Measurements from ENCODE around the gene SPAG5. TPM values are rescaled to one million over a fixed set of nuclear protein-coding genes. Genes with fewer than 3 reads are reported as not detected.

SPAG5 gene
- polyA plus RNA-seq: 19.9 and 21.2 TPM in 2 replicates
- polyA minus RNA-seq: 10.7 and 10.8 TPM in 2 replicates

- Histone ChIP-seq H2AFZ (ENCODE audit: low read depth, low read length) (peak within 1 kb of the TSS; percentile 25), H3K9ac (ENCODE audit: low read length) (peak within 1 kb of the TSS; percentile 61), H3K36me3 (ENCODE audit: insufficient read depth, low read length) (no peaks in the 10 kb centered on the region), H4K20me1 (ENCODE audit: insufficient read depth) (no peaks in the 10 kb centered on the region), H3F3A (ENCODE audit: insufficient read depth, low read length, poor library complexity, severe bottlenecking) (no peaks in the 10 kb centered on the region), H3K4me3 (ENCODE audit: low read length) (peak within 1 kb of the TSS; percentile 71), H3K27ac (ENCODE audit: low read length) (no peak within 1 kb of the TSS), H3K79me2 (replicated peaks; ENCODE audit: insufficient read depth, low read length) (no peaks in the 10 kb centered on the region), H3K27me3 (ENCODE audit: insufficient read depth, low read depth, low read length) (no peaks in the 10 kb centered on the region), H3K4me2 (ENCODE audit: low read length) (peak within 1 kb of the TSS; percentile 63), H3K9me2 (ENCODE audit: insufficient read depth, low read length) (no peaks in the 10 kb centered on the region), H3K9me3 (ENCODE audit: low read length) (no peaks in the 10 kb centered on the region)
- no peak for TF ChIP-seq REST (IDR thresholded peaks at IDR 0.05; ENCODE audit: borderline replicate concordance)
- peak; percentile 27 for TF ChIP-seq POLR2AphosphoS5 (IDR thresholded peaks at IDR 0.05)
- no peak for TF ChIP-seq CTCF (IDR thresholded peaks at IDR 0.05; ENCODE audit: poor library complexity, severe bottlenecking)
- no peak for TF ChIP-seq EZH2 (IDR thresholded peaks at IDR 0.05; ENCODE audit: borderline replicate concordance, insufficient read depth, low read length, poor library complexity, severe bottlenecking)
- peak; percentile 21 for TF ChIP-seq RAD21 (conservative IDR thresholded peaks at IDR 0.05)
- TF ChIP-seq EP300 (conservative IDR thresholded peaks at IDR 0.05; ENCODE audit: poor library complexity, severe bottlenecking): no peak
- peak; percentile 25 for TF ChIP-seq SMC3 (conservative IDR thresholded peaks at IDR 0.05; ENCODE audit: poor library complexity)
- no peak for TF ChIP-seq TAF1 (IDR thresholded peaks at IDR 0.05; ENCODE audit: low read depth)
- peak; percentile 96 for TF ChIP-seq MXI1 (conservative IDR thresholded peaks at IDR 0.05; ENCODE audit: poor library complexity, severe bottlenecking)
These were observed at the start of gene SPAG5 for GRCh38 chr17:28598799-28599310. Gene SPAG5, minus strand, starts transcription at chr17:28599025. Its CDS starts 79 bp downstream, at chr17:28598946.

- no peak for TF ChIP-seq CTCF (IDR thresholded peaks at IDR 0.05; ENCODE audit: poor library complexity, severe bottlenecking)
- no peak for TF ChIP-seq POLR2AphosphoS5 (IDR thresholded peaks at IDR 0.05)
- TF ChIP-seq SMC3 (conservative IDR thresholded peaks at IDR 0.05; ENCODE audit: poor library complexity): no peak
- no peak for TF ChIP-seq EZH2 (IDR thresholded peaks at IDR 0.05; ENCODE audit: borderline replicate concordance, insufficient read depth, low read length, poor library complexity, severe bottlenecking)
- no peak for TF ChIP-seq RAD21 (conservative IDR thresholded peaks at IDR 0.05)
- TF ChIP-seq MXI1 (conservative IDR thresholded peaks at IDR 0.05; ENCODE audit: poor library complexity, severe bottlenecking): no peak
- no peak for TF ChIP-seq EP300 (conservative IDR thresholded peaks at IDR 0.05; ENCODE audit: poor library complexity, severe bottlenecking)
- TF ChIP-seq REST (IDR thresholded peaks at IDR 0.05; ENCODE audit: borderline replicate concordance): no peak
- no peak for TF ChIP-seq TAF1 (IDR thresholded peaks at IDR 0.05; ENCODE audit: low read depth)
- H4K20me1 ChIP-seq (ENCODE audit: insufficient read depth): no peaks in the 10 kb centered on the region
- H3K36me3 ChIP-seq (ENCODE audit: insufficient read depth, low read length): no peaks in the 10 kb centered on the region
- H3K79me2 ChIP-seq (replicated peaks; ENCODE audit: insufficient read depth, low read length): peaks cover 21% of the 10 kb centered on the region
- H3K27me3 ChIP-seq (ENCODE audit: insufficient read depth, low read depth, low read length): no peaks in the 10 kb centered on the region
- H2AFZ ChIP-seq (ENCODE audit: low read depth, low read length): no peak overlapping the region
- H3K9me3 ChIP-seq (ENCODE audit: low read length): no peaks in the 10 kb centered on the region
- H3K4me3 ChIP-seq (ENCODE audit: low read length): no peak overlapping the region
- H3K9me2 ChIP-seq (ENCODE audit: insufficient read depth, low read length): no peaks in the 10 kb centered on the region
- H3K27ac ChIP-seq (ENCODE audit: low read length): no peak overlapping the region
- no peak overlapping the region for H3K4me2 ChIP-seq (ENCODE audit: low read length)
- no peak overlapping the region for H3K9ac ChIP-seq (ENCODE audit: low read length)
- H3F3A ChIP-seq (ENCODE audit: insufficient read depth, low read length, poor library complexity, severe bottlenecking): peaks cover 4% of the 10 kb centered on the region
These were observed 47.4 kb upstream of the SPAG5 start for GRCh38 chr17:28646039-28646754.
